ENCODE measurements around the gene CSNK2A1.

CSNK2A1 gene

GRCh38 chr20:430091-430999, 113.2 kb downstream of the CSNK2A1 start:
- TF ChIP-seq ZFX (IDR thresholded peaks at IDR 0.05; ENCODE audit: borderline replicate concordance): no peak
- TF ChIP-seq, protein P1, sequence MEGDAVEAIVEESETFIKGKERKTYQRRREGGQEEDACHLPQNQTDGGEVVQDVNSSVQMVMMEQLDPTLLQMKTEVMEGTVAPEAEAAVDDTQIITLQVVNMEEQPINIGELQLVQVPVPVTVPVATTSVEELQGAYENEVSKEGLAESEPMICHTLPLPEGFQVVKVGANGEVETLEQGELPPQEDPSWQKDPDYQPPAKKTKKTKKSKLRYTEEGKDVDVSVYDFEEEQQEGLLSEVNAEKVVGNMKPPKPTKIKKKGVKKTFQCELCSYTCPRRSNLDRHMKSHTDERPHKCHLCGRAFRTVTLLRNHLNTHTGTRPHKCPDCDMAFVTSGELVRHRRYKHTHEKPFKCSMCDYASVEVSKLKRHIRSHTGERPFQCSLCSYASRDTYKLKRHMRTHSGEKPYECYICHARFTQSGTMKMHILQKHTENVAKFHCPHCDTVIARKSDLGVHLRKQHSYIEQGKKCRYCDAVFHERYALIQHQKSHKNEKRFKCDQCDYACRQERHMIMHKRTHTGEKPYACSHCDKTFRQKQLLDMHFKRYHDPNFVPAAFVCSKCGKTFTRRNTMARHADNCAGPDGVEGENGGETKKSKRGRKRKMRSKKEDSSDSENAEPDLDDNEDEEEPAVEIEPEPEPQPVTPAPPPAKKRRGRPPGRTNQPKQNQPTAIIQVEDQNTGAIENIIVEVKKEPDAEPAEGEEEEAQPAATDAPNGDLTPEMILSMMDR (IDR thresholded peaks at IDR 0.05): no peak

GRCh38 chr20:428658-429200, 114.9 kb downstream of the CSNK2A1 start:
- TF ChIP-seq ZFX (IDR thresholded peaks at IDR 0.05; ENCODE audit: borderline replicate concordance): no peak
- TF ChIP-seq, protein P1 (IDR thresholded peaks at IDR 0.05): peak; percentile 17; the same call in 1 of the 2 replicates
- no peak overlapping the region for H3K27ac ChIP-seq

More at GRCh38 chr20:430091-430999, 113.2 kb downstream of the CSNK2A1 start:
- peak overlapping the region; percentile 31; the same call in 1 of the 2 replicates for H3K27ac ChIP-seq

GRCh38 chr20:427849-428657, 115.5 kb downstream of the CSNK2A1 start:
- TF ChIP-seq, protein P1 (IDR thresholded peaks at IDR 0.05): no peak
- TF ChIP-seq ZFX (IDR thresholded peaks at IDR 0.05; ENCODE audit: borderline replicate concordance): no peak
- H3K27ac ChIP-seq: no peak overlapping the region

- H3K27ac ChIP-seq: no peak overlapping the region
- TF ChIP-seq, protein P1 (IDR thresholded peaks at IDR 0.05): no peak
- TF ChIP-seq ZFX (IDR thresholded peaks at IDR 0.05; ENCODE audit: borderline replicate concordance): no peak
Measured at GRCh38 chr20:427401-427800, 116.2 kb downstream of the CSNK2A1 start.

DNA sequence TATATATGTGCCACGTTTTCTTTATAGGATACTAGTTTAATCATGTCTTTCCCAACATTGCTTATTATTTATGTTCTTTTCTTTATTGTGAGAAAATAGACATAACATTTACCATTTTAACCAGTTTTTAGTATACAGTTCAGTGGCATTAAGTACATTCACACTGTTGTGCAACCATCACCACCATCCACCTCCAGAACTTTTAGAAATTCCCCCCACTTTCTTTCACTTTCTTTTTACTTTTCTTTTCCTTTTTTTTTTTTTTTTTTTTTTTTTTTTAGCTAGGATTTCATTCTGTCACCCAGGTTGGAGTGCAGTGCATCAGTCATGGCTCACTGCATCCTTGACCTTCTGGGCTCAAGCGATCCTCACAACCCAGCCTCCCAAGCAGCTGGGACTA, 117.0 kb downstream of the CSNK2A1 start:
- no peak for TF ChIP-seq ZFX (IDR thresholded peaks at IDR 0.05; ENCODE audit: borderline replicate concordance)
- TF ChIP-seq, protein P1 (IDR thresholded peaks at IDR 0.05): no peak
- no peak overlapping the region for H3K27ac ChIP-seq

All from 22Rv1 (cell line).